ENCODE measurements around the gene PPL. TPM values are rescaled to one million over a fixed set of nuclear protein-coding genes. Genes with fewer than 3 reads are reported as not detected.

The PPL gene
- total and polyA plus RNA-seq, 9 donors: 0.53 to 18.3 (median 1.1) TPM

DNA sequence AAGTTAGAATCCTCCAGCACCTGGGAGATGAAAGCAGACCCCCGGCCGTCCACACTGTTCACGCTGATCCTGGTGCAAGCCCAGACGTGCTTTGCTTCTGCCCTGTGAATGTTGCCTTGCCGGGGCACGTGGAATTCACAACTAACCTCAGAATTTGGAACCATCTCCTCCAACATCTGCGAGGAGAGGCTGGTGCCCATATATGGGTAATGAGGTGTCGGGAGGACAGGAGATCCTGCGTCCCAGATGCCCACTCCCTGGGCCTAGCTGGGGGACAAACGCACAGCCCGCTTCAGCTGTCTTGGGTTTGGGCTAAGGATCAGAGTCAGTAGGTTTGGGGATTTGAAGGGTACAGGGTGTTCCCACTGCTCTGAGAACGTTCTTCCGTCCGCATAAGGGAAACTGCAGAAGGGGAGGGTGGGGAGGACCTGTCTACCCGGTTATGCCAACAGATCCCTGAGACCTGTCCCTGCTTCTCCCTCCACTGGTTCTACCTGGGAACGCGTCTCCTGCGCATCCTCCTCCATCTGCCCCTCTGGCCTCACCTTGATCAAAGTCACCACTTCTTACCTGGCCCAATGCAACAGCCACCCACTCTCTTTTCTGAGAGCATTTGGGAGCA, 14.1 kb downstream of the PPL start:
- H3K4me1 ChIP-seq (ENCODE audit: control insufficient read depth, insufficient read depth, low read length): peaks cover 5% of the 10 kb centered on the region
- DNase-seq: no peak
- no peak overlapping the region for H3K27ac ChIP-seq (ENCODE audit: low read length)
- H3K27me3 ChIP-seq (ENCODE audit: control insufficient read depth, insufficient read depth, low read length): peaks cover 7% of the 10 kb centered on the region
- no peak overlapping the region for H3K4me3 ChIP-seq (ENCODE audit: low read length)
- peaks cover 12% of the 10 kb centered on the region for H3K9me3 ChIP-seq (replicated peaks; ENCODE audit: control insufficient read depth, low read depth, low read length)
- WGBS (ENCODE audit: insufficient coverage): 48% methylated on average over 11 of the region's 18 CpGs
- no peaks in the 10 kb centered on the region for H3K36me3 ChIP-seq (ENCODE audit: control insufficient read depth, insufficient read depth, low read length)

DNA sequence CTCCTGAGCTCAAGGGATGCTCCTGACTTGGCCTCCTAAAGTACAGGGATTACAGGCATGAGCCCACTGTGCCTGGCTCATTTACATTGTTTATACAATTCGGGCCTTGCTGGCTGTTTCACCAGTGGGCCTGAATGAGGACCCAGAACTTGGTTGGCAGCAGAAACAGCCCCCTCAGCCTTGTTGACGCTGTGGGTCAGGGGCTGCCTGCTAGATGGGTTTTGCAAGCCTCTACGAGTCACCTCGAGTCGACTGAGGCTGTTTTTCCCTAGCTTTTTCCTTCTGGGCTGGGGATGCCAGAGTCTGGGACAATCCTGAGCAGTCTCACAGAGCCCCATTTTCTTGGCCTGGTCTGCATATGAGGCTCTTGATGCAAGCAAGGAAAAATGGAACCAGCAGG, 16.1 kb downstream of the PPL start:
- peaks cover 5% of the 10 kb centered on the region for H3K4me1 ChIP-seq (ENCODE audit: control insufficient read depth, insufficient read depth, low read length)
- WGBS (ENCODE audit: insufficient coverage): 52% methylated on average over 5 of the region's 5 CpGs
- peaks cover 7% of the 10 kb centered on the region for H3K27me3 ChIP-seq (ENCODE audit: control insufficient read depth, insufficient read depth, low read length)
- H3K4me3 ChIP-seq (ENCODE audit: low read length): no peak overlapping the region
- no peaks in the 10 kb centered on the region for H3K9me3 ChIP-seq (replicated peaks; ENCODE audit: control insufficient read depth, low read depth, low read length)
- no peaks in the 10 kb centered on the region for H3K36me3 ChIP-seq (ENCODE audit: control insufficient read depth, insufficient read depth, low read length)
- H3K27ac ChIP-seq (ENCODE audit: low read length): no peak overlapping the region
- DNase-seq: no peak

DNA sequence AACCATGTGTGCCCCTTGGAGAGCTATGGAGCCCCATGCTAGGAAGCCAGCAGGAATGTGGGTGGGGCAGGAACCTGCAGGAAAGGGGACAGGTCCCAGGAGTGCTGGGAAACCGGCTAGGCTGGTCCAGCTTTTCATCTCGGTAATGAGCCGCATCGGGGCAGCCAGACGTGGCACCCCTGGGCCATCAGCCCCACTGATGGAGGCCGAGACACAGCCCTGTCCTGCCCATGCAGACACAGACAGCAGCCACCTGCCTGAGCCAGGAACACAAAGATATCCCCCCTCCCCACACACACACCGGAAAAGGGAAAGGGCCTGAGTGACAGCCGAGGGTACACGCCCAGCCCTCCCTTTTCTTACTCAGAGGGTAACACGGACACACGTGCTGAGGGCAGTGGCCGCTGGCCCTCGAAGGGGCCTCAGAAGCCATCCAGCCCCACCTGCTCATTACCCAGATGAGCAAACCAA, 18.1 kb downstream of the PPL start:
- Histone ChIP-seq H3K9me3 (replicated peaks; ENCODE audit: control insufficient read depth, low read depth, low read length) (no peaks in the 10 kb centered on the region), H3K27ac (ENCODE audit: low read length) (no peak overlapping the region), H3K36me3 (ENCODE audit: control insufficient read depth, insufficient read depth, low read length) (no peaks in the 10 kb centered on the region), H3K4me3 (ENCODE audit: low read length) (no peak overlapping the region), H3K27me3 (ENCODE audit: control insufficient read depth, insufficient read depth, low read length) (peaks cover 7% of the 10 kb centered on the region), H3K4me1 (ENCODE audit: control insufficient read depth, insufficient read depth, low read length) (no peaks in the 10 kb centered on the region)
- 37% methylated on average over 12 of the region's 13 CpGs for WGBS (ENCODE audit: insufficient coverage)
- DNase-seq: no peak

DNA sequence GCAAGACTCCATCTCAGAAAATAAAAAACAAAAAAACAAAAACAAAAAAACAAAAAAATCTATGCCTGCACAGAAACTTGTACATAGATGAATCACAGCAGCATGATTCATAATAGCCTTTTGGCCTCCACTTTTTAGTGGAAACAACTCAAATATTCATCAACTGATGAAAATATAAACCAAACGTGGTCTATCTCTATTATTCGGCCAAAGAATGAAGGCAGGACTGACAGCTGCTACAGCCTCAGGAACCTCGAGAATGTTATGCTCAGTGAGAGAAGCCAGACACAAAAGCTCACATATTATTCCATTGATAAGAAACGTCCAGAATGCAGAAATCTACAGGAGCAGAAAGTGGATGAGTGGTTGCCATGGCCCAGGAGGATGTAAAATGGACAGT, 19.8 kb downstream of the PPL start:
- Histone ChIP-seq H3K4me1 (ENCODE audit: control insufficient read depth, insufficient read depth, low read length) (no peaks in the 10 kb centered on the region), H3K9me3 (replicated peaks; ENCODE audit: control insufficient read depth, low read depth, low read length) (no peaks in the 10 kb centered on the region), H3K36me3 (ENCODE audit: control insufficient read depth, insufficient read depth, low read length) (no peaks in the 10 kb centered on the region), H3K4me3 (ENCODE audit: low read length) (no peak overlapping the region), H3K27me3 (ENCODE audit: control insufficient read depth, insufficient read depth, low read length) (peaks cover 7% of the 10 kb centered on the region), H3K27ac (ENCODE audit: low read length) (no peak overlapping the region)
- no peak for DNase-seq
- 56% methylated on average over 2 of the region's 4 CpGs for WGBS (ENCODE audit: insufficient coverage)

DNA sequence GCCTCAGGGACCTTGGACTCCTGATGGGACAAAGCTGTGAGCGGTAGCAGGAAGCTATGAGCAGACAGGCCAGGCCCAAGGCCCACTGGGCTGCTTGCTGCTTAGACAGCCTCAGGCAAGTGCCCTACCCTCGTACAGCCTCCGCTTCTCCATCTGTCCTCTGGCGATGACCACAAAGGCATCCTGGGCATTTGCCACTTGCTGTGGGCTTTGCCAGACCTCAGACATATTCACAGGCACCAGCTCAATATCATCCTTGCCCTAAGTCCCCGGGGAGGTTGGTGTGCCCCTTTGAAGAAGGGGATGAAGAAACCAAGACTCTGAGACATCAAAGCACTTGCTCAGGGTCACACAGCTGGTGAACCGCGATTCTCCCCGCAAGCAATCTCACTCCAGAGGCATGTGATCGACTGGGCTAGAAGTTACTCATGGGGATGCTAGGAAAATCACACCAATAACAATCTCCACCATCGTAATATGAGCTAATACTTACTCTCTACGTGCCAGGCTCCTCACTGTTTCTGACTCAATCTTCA, 21.7 kb downstream of the PPL start:
- DNase-seq: no peak
- Histone ChIP-seq H3K36me3 (ENCODE audit: control insufficient read depth, insufficient read depth, low read length) (no peaks in the 10 kb centered on the region), H3K27me3 (ENCODE audit: control insufficient read depth, insufficient read depth, low read length) (peaks cover 5% of the 10 kb centered on the region), H3K4me3 (ENCODE audit: low read length) (no peak overlapping the region), H3K9me3 (replicated peaks; ENCODE audit: control insufficient read depth, low read depth, low read length) (no peaks in the 10 kb centered on the region), H3K4me1 (ENCODE audit: control insufficient read depth, insufficient read depth, low read length) (no peaks in the 10 kb centered on the region), H3K27ac (ENCODE audit: low read length) (no peak overlapping the region)
- 58% methylated on average over 4 of the region's 11 CpGs for WGBS (ENCODE audit: insufficient coverage)

DNA sequence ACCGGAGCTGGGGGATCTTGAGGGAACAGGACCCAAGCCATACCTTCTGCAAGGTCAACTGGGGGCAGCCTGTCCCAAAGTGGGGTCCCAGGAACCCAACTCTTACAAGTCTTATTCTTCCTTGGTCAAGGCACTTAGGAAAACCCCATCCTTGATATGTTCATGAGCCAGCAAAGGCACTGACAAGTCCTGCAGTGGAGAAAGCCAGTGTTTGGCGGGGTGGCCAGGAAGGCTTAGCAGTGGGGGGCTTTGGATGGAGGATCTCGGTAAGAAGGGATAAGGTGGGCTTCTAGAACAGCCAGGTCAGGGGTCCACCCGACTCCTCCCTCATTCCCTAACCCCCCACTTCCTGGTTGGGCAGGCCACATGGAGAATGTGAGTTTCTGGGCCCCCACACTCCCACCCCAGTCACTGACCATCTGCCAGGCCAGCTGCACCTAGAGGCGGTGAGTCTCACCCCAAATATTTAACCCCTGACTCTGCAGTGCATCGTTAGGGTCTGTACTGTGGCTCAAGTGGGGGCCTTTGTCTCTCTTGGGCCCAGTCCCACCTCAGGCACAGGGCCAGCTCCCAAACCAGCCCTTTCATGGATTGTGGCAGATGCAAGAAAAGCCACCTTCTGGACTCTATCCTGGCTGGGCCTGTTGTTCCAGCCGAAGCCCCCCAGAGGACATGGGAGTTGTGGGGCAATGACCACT, 22.3 kb downstream of the PPL start:
- Histone ChIP-seq H3K4me1 (ENCODE audit: control insufficient read depth, insufficient read depth, low read length) (no peaks in the 10 kb centered on the region), H3K27ac (ENCODE audit: low read length) (no peak overlapping the region), H3K4me3 (ENCODE audit: low read length) (no peak overlapping the region), H3K9me3 (replicated peaks; ENCODE audit: control insufficient read depth, low read depth, low read length) (no peaks in the 10 kb centered on the region), H3K36me3 (ENCODE audit: control insufficient read depth, insufficient read depth, low read length) (no peaks in the 10 kb centered on the region), H3K27me3 (ENCODE audit: control insufficient read depth, insufficient read depth, low read length) (peaks cover 5% of the 10 kb centered on the region)
- WGBS (ENCODE audit: insufficient coverage): 90% methylated on average over 3 of the region's 7 CpGs
- no peak for DNase-seq

DNA sequence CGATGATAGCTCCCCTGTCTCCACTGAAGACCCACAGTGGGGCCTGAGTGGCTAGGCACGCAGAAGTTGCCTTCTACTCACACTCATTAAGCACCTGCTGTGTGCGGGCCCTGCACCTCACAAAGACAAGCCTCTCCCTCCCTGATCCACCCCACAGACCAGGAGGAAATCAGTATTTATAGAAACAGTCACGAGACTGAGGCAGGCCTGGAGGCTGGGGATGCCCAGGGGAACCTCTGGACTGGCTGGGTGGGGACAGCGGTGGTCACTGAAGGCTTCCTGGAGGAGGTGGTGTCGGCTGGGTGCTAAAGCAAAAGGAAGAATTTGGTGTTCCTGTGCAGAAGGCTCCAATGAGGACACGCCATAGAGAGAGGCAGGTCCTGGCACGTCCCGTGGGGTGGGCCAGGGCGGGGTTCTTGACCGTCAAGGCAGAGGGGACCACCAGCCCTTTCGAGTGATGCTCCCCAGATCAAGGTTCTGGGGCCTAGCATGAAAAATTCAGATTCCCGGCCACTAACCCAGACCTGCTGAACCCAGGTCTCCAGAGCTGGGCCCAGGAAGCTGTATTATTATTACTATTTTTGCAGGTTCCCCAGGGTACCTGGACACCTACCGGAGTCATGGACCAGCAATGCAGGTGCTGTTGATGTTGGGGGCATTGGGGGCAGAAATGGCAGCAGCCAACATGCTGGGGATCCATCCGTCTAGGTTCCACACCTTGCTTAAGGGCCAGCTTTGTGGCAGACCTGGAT, 23.0 kb downstream of the PPL start:
- Histone ChIP-seq H3K4me3 (ENCODE audit: low read length) (no peak overlapping the region), H3K4me1 (ENCODE audit: control insufficient read depth, insufficient read depth, low read length) (peaks cover under 1% of the 10 kb centered on the region), H3K9me3 (replicated peaks; ENCODE audit: control insufficient read depth, low read depth, low read length) (no peaks in the 10 kb centered on the region), H3K27me3 (ENCODE audit: control insufficient read depth, insufficient read depth, low read length) (peaks cover 3% of the 10 kb centered on the region), H3K36me3 (ENCODE audit: control insufficient read depth, insufficient read depth, low read length) (no peaks in the 10 kb centered on the region), H3K27ac (ENCODE audit: low read length) (no peak overlapping the region)
- 95% methylated on average over 13 of the region's 15 CpGs for WGBS (ENCODE audit: insufficient coverage)
- DNase-seq: no peak

DNA sequence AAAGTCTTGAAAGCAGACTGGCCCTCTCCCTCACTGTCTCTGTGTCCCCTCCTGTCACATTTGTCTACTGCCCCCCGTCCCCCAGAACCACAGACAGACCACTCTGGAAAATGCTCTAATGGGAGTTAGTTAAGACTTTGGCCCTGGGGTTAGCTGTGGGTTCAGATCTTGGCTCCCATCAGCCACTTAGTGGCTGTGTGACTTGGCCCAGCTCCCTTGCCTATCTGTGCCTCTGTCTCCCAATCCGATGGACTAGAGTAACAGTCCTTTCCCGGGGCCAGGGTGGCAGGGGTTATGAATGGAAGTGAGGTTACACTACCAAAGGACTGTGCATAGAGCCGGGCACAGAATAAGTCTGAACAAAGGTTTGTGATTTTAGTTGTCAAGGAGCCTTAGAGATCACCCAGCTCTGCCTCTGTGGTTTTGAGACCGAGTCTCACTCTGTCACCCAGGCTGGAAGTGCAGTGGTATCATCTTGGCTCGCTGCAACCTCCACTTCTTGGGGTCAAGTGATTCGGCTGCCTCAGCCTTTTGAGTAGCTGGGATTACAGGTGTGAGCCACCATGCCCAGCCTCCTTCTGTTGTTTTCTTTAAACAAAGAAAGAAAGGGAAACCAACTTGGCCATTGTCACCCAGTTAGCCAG, 23.7 kb downstream of the PPL start:
- Histone ChIP-seq H3K27me3 (ENCODE audit: control insufficient read depth, insufficient read depth, low read length) (no peaks in the 10 kb centered on the region), H3K9me3 (replicated peaks; ENCODE audit: control insufficient read depth, low read depth, low read length) (no peaks in the 10 kb centered on the region), H3K36me3 (ENCODE audit: control insufficient read depth, insufficient read depth, low read length) (no peaks in the 10 kb centered on the region), H3K4me1 (ENCODE audit: control insufficient read depth, insufficient read depth, low read length) (peaks cover 2% of the 10 kb centered on the region), H3K27ac (ENCODE audit: low read length) (no peak overlapping the region), H3K4me3 (ENCODE audit: low read length) (no peak overlapping the region)
- WGBS (ENCODE audit: insufficient coverage): 81% methylated on average over 4 of the region's 7 CpGs
- no peak for DNase-seq

DNA sequence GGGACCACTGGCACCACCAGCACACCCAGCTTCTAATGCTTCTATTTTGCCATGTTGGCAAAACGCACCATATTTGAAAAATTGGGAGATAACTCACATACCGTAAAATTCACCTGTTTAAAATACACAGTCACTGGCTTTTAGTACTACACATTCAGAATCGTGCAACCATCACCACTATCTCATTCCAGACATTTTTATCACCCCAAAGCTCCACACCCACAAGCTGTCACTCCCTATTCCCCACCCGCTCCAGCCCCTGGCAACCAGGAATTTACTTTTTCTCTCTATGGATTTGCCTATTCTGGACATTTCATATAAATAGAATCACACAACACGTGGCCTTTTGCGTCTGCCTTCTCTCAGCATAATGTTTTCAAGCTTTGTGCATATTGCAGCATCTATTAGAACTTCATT, 25.0 kb downstream of the PPL start:
- WGBS (ENCODE audit: insufficient coverage): 64% methylated on average over 5 of the region's 6 CpGs
- peaks cover 2% of the 10 kb centered on the region for H3K4me1 ChIP-seq (ENCODE audit: control insufficient read depth, insufficient read depth, low read length)
- H3K27me3 ChIP-seq (ENCODE audit: control insufficient read depth, insufficient read depth, low read length): no peaks in the 10 kb centered on the region
- no peak overlapping the region for H3K4me3 ChIP-seq (ENCODE audit: low read length)
- no peak overlapping the region for H3K27ac ChIP-seq (ENCODE audit: low read length)
- H3K36me3 ChIP-seq (ENCODE audit: control insufficient read depth, insufficient read depth, low read length): no peaks in the 10 kb centered on the region
- DNase-seq: no peak
- H3K9me3 ChIP-seq (replicated peaks; ENCODE audit: control insufficient read depth, low read depth, low read length): no peaks in the 10 kb centered on the region

DNA sequence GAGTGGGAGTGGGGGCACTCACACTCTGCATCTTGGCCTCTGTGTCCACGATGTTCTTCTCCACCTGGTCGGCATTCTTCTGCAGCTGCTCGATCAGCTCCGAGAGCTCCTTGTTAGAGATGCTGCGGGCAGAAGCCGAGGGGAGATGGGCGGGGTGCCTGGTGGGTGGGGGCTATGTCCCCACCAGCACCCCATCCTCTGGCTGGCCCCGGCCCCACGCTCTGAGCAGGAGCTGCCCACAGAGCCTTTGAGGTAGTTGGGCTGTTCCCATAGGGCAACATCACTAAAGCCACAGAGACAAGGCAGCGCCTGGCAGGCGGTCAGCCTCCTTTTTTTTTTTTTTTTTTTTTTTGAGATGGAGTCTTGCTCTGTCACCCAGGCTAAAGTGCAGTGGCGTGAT, 26.1 kb downstream of the PPL start:
- H3K4me1 ChIP-seq (ENCODE audit: control insufficient read depth, insufficient read depth, low read length): peaks cover 2% of the 10 kb centered on the region
- no peak overlapping the region for H3K4me3 ChIP-seq (ENCODE audit: low read length)
- H3K36me3 ChIP-seq (ENCODE audit: control insufficient read depth, insufficient read depth, low read length): no peaks in the 10 kb centered on the region
- no peaks in the 10 kb centered on the region for H3K9me3 ChIP-seq (replicated peaks; ENCODE audit: control insufficient read depth, low read depth, low read length)
- no peak for DNase-seq
- H3K27ac ChIP-seq (ENCODE audit: low read length): no peak overlapping the region
- WGBS (ENCODE audit: insufficient coverage): no CpG with 5 or more reads among the region's 12 CpGs
- no peaks in the 10 kb centered on the region for H3K27me3 ChIP-seq (ENCODE audit: control insufficient read depth, insufficient read depth, low read length)

Data from muscle of leg (tissue), 11 donors.